ENCODE measurements around the gene MLLT10.

Gene MLLT10

GRCh38 chr10:21514818-21515351 lies 19.1 kb upstream of the MLLT10 start:
- H3K36me3 ChIP-seq (ENCODE audit: control insufficient read depth, insufficient read depth, low read length), result no peaks in the 10 kb centered on the region

GRCh38 chr10:21515361-21516241 lies 18.4 kb upstream of the MLLT10 start:
- no peak overlapping the region for H3K9ac ChIP-seq (ENCODE audit: low read length)
- H3K4me1 ChIP-seq (ENCODE audit: control insufficient read depth, insufficient read depth, low read length), result no peaks in the 10 kb centered on the region
- peaks cover 11% of the 10 kb centered on the region for H3K27me3 ChIP-seq (ENCODE audit: control insufficient read depth, insufficient read depth, low read length)
- H3K27ac ChIP-seq (ENCODE audit: low read depth, low read length), result peak overlapping the region; percentile 58
- H3K4me3 ChIP-seq (ENCODE audit: low read length), result peak overlapping the region; percentile 64
- no peaks in the 10 kb centered on the region for H3K36me3 ChIP-seq (ENCODE audit: control insufficient read depth, insufficient read depth, low read length)

More at GRCh38 chr10:21514818-21515351, 19.1 kb upstream of the MLLT10 start:
- H3K4me1 ChIP-seq (ENCODE audit: control insufficient read depth, insufficient read depth, low read length), result no peaks in the 10 kb centered on the region
- H3K27me3 ChIP-seq (ENCODE audit: control insufficient read depth, insufficient read depth, low read length), result peaks cover 11% of the 10 kb centered on the region
- H3K4me3 ChIP-seq (ENCODE audit: low read length), result peak overlapping the region; percentile 64
- no peak overlapping the region for H3K9ac ChIP-seq (ENCODE audit: low read length)
- no peak overlapping the region for H3K27ac ChIP-seq (ENCODE audit: low read depth, low read length)

GRCh38 chr10:21516242-21517131 lies 17.5 kb upstream of the MLLT10 start:
- Histone ChIP-seq H3K27ac (ENCODE audit: low read depth, low read length) (peak overlapping the region; percentile 74), H3K4me1 (ENCODE audit: control insufficient read depth, insufficient read depth, low read length) (no peaks in the 10 kb centered on the region), H3K27me3 (ENCODE audit: control insufficient read depth, insufficient read depth, low read length) (peaks cover 11% of the 10 kb centered on the region), H3K9ac (ENCODE audit: low read length) (no peak overlapping the region), H3K4me3 (ENCODE audit: low read length) (peak overlapping the region; percentile 64), H3K36me3 (ENCODE audit: control insufficient read depth, insufficient read depth, low read length) (no peaks in the 10 kb centered on the region)

- peaks cover 11% of the 10 kb centered on the region for H3K27me3 ChIP-seq (ENCODE audit: control insufficient read depth, insufficient read depth, low read length)
Observed at GRCh38 chr10:21517134-21518031, 16.6 kb upstream of the MLLT10 start.

GRCh38 chr10:21518149-21518640 lies 15.8 kb upstream of the MLLT10 start:
- Histone ChIP-seq H3K36me3 (ENCODE audit: control insufficient read depth, insufficient read depth, low read length) (no peaks in the 10 kb centered on the region), H3K9ac (ENCODE audit: low read length) (no peak overlapping the region), H3K27me3 (ENCODE audit: control insufficient read depth, insufficient read depth, low read length) (peaks cover 11% of the 10 kb centered on the region), H3K27ac (ENCODE audit: low read depth, low read length) (peak overlapping the region; percentile 74), H3K4me1 (ENCODE audit: control insufficient read depth, insufficient read depth, low read length) (no peaks in the 10 kb centered on the region), H3K4me3 (ENCODE audit: low read length) (peak overlapping the region; percentile 59)

More at GRCh38 chr10:21517134-21518031, 16.6 kb upstream of the MLLT10 start:
- Histone ChIP-seq H3K4me1 (ENCODE audit: control insufficient read depth, insufficient read depth, low read length) (no peaks in the 10 kb centered on the region), H3K27ac (ENCODE audit: low read depth, low read length) (peak overlapping the region; percentile 74), H3K4me3 (ENCODE audit: low read length) (peak overlapping the region; percentile 59), H3K36me3 (ENCODE audit: control insufficient read depth, insufficient read depth, low read length) (no peaks in the 10 kb centered on the region), H3K9ac (ENCODE audit: low read length) (no peak overlapping the region)

GRCh38 chr10:21518641-21519396 lies 15.2 kb upstream of the MLLT10 start:
- no peaks in the 10 kb centered on the region for H3K36me3 ChIP-seq (ENCODE audit: control insufficient read depth, insufficient read depth, low read length)
- H3K9ac ChIP-seq (ENCODE audit: low read length), result no peak overlapping the region
- H3K4me3 ChIP-seq (ENCODE audit: low read length), result peak overlapping the region; percentile 59
- H3K27me3 ChIP-seq (ENCODE audit: control insufficient read depth, insufficient read depth, low read length), result peaks cover 7% of the 10 kb centered on the region
- peak overlapping the region; percentile 74 for H3K27ac ChIP-seq (ENCODE audit: low read depth, low read length)
- H3K4me1 ChIP-seq (ENCODE audit: control insufficient read depth, insufficient read depth, low read length), result peaks cover 4% of the 10 kb centered on the region

- Histone ChIP-seq H3K27me3 (ENCODE audit: control insufficient read depth, insufficient read depth, low read length) (peaks cover 7% of the 10 kb centered on the region), H3K4me1 (ENCODE audit: control insufficient read depth, insufficient read depth, low read length) (peaks cover 6% of the 10 kb centered on the region), H3K9ac (ENCODE audit: low read length) (no peak overlapping the region), H3K4me3 (ENCODE audit: low read length) (peak overlapping the region; percentile 59), H3K27ac (ENCODE audit: low read depth, low read length) (peak overlapping the region; percentile 74), H3K36me3 (ENCODE audit: control insufficient read depth, insufficient read depth, low read length) (no peaks in the 10 kb centered on the region)
Observed at GRCh38 chr10:21519397-21519933, 14.6 kb upstream of the MLLT10 start.

GRCh38 chr10:21519941-21520436 lies 14.0 kb upstream of the MLLT10 start:
- Histone ChIP-seq H3K36me3 (ENCODE audit: control insufficient read depth, insufficient read depth, low read length) (no peaks in the 10 kb centered on the region), H3K9ac (ENCODE audit: low read length) (peak overlapping the region; percentile 32), H3K27me3 (ENCODE audit: control insufficient read depth, insufficient read depth, low read length) (peaks cover 7% of the 10 kb centered on the region), H3K4me3 (ENCODE audit: low read length) (peak overlapping the region; percentile 59), H3K27ac (ENCODE audit: low read depth, low read length) (peak overlapping the region; percentile 74), H3K4me1 (ENCODE audit: control insufficient read depth, insufficient read depth, low read length) (peaks cover 6% of the 10 kb centered on the region)

- Histone ChIP-seq H3K36me3 (ENCODE audit: control insufficient read depth, insufficient read depth, low read length) (no peaks in the 10 kb centered on the region), H3K9ac (ENCODE audit: low read length) (no peak overlapping the region), H3K4me1 (ENCODE audit: control insufficient read depth, insufficient read depth, low read length) (peaks cover 6% of the 10 kb centered on the region), H3K27ac (ENCODE audit: low read depth, low read length) (peak overlapping the region; percentile 57), H3K4me3 (ENCODE audit: low read length) (no peak overlapping the region), H3K27me3 (ENCODE audit: control insufficient read depth, insufficient read depth, low read length) (peaks cover 5% of the 10 kb centered on the region)
Observed at GRCh38 chr10:21520509-21520908, 13.5 kb upstream of the MLLT10 start.

GRCh38 chr10:21520949-21521348 lies 13.1 kb upstream of the MLLT10 start:
- Histone ChIP-seq H3K4me1 (ENCODE audit: control insufficient read depth, insufficient read depth, low read length) (peaks cover 6% of the 10 kb centered on the region), H3K27ac (ENCODE audit: low read depth, low read length) (peak overlapping the region; percentile 57), H3K27me3 (ENCODE audit: control insufficient read depth, insufficient read depth, low read length) (peaks cover 5% of the 10 kb centered on the region), H3K36me3 (ENCODE audit: control insufficient read depth, insufficient read depth, low read length) (no peaks in the 10 kb centered on the region), H3K4me3 (ENCODE audit: low read length) (no peak overlapping the region), H3K9ac (ENCODE audit: low read length) (no peak overlapping the region)

Measured in rectal smooth muscle tissue (tissue), 1 donor.